Suprapubic skin (tissue), 3 donors: ENCODE measurements around the gene ABLIM3.

Experiments used
- CTCF ChIP-seq, 2 donors: fragments of 200-600 bp in 1 of 2; fragments of 450-650 bp in 1 of 2; sonication (generic) in 1 of 2; IDR thresholded peaks; one replicate each; pipeline ENCODE4 v1.5.1; 2016 to 2019; ENCODE audit warnings: antibody characterized with exemption in 2 of 2, mild to moderate bottlenecking in 1 of 2, moderate library complexity in 1 of 2
- EP300 ChIP-seq: sonication (generic); formaldehyde crosslinking; IDR thresholded peaks from one replicate; pipeline ENCODE4 v1.6.1; 2017; ENCODE audit warnings: antibody characterized with exemption
- POLR2A ChIP-seq, 2 donors: fragments of 450-650 bp; IDR thresholded peaks; one replicate each; pipeline ENCODE4 v1.6.1; 2017; ENCODE audit warnings: antibody characterized with exemption in 2 of 2, mild to moderate bottlenecking in 2 of 2, moderate library complexity in 2 of 2

- TF ChIP-seq CTCF (IDR thresholded peaks at IDR 0.05) (no peak), EP300 (no peak), POLR2A (IDR thresholded peaks at IDR 0.05) (no peak)
Measured at GRCh38 chr5:149207831-149208230, 66.5 kb downstream of the ABLIM3 start.
